Measurements from ENCODE around the gene PRDM16. TPM values are rescaled to one million over a fixed set of nuclear protein-coding genes. Genes with fewer than 3 reads are reported as not detected.

Gene PRDM16
- total RNA-seq, 1 donor from 2014 or later: 0.43 TPM

GRCh38 chr1:3404801-3405200 is 335.8 kb downstream of the PRDM16 start:
- H3K79me2 ChIP-seq (ENCODE audit: insufficient read depth, low read length): no peaks in the 10 kb centered on the region
- no peak overlapping the region for H2AFZ ChIP-seq (ENCODE audit: low read depth, low read length)
- FAIRE-seq: no peak
- H3K36me3 Mint-ChIP-seq (ENCODE audit: low read depth, unreplicated experiment): no peaks in the 10 kb centered on the region
- H3K4me1 Mint-ChIP-seq (ENCODE audit: low read depth, unreplicated experiment): peaks cover 2% of the 10 kb centered on the region
- H3K4me2 ChIP-seq (ENCODE audit: low read length): no peak overlapping the region
- H3K27me3 ChIP-seq (ENCODE audit: insufficient read depth, low read length): no peaks in the 10 kb centered on the region
- no peak for TF ChIP-seq EZH2 (IDR thresholded peaks at IDR 0.05; ENCODE audit: insufficient read depth, low read length)
- TF ChIP-seq, protein P1, sequence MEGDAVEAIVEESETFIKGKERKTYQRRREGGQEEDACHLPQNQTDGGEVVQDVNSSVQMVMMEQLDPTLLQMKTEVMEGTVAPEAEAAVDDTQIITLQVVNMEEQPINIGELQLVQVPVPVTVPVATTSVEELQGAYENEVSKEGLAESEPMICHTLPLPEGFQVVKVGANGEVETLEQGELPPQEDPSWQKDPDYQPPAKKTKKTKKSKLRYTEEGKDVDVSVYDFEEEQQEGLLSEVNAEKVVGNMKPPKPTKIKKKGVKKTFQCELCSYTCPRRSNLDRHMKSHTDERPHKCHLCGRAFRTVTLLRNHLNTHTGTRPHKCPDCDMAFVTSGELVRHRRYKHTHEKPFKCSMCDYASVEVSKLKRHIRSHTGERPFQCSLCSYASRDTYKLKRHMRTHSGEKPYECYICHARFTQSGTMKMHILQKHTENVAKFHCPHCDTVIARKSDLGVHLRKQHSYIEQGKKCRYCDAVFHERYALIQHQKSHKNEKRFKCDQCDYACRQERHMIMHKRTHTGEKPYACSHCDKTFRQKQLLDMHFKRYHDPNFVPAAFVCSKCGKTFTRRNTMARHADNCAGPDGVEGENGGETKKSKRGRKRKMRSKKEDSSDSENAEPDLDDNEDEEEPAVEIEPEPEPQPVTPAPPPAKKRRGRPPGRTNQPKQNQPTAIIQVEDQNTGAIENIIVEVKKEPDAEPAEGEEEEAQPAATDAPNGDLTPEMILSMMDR (IDR thresholded peaks at IDR 0.05; ENCODE audit: insufficient read depth, low read depth, low read length): no peak
- H3K27ac Mint-ChIP-seq (ENCODE audit: unreplicated experiment): no peak overlapping the region
- no peaks in the 10 kb centered on the region for H3K9me3 ChIP-seq (ENCODE audit: insufficient read depth, low read depth, low read length)
- peaks cover 9% of the 10 kb centered on the region for H3K4me1 ChIP-seq (ENCODE audit: insufficient read depth, low read length)
- no peak overlapping the region for H3K27ac ChIP-seq (ENCODE audit: low read depth, low read length)
- no peak overlapping the region for H3K4me3 Mint-ChIP-seq (ENCODE audit: unreplicated experiment)
- no peak overlapping the region for H3K9ac ChIP-seq (ENCODE audit: low read length)
- DNase-seq (ENCODE audit: low read depth): no peak
- H3K27me3 Mint-ChIP-seq (ENCODE audit: low read depth, unreplicated experiment): peaks cover 15% of the 10 kb centered on the region
- H3K36me3 ChIP-seq (ENCODE audit: insufficient read depth, low read length): no peaks in the 10 kb centered on the region
- H3K4me3 ChIP-seq (ENCODE audit: insufficient read depth, low read depth, low read length): no peak overlapping the region
- H4K20me1 ChIP-seq (ENCODE audit: insufficient read depth, low read length): no peaks in the 10 kb centered on the region
- H3K9me3 Mint-ChIP-seq (ENCODE audit: unreplicated experiment): no peaks in the 10 kb centered on the region

DNA sequence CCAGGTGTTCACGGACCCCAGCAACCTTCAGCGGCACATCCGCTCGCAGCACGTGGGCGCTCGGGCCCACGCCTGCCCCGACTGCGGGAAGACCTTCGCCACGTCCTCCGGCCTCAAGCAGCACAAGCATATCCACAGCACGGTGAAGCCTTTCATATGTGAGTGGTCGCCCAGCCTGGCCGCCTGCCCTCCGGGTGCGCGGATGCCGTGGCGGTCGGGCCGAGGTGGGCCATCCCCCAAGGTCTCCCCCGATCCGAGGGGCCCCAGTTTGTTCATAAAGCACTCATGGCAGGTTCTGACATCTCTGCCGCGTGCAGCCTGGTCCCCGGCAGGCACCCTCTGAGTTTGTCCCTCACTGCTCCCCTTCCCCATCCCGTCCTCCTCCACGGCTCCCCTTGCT is 336.5 kb downstream of the PRDM16 start:
- no peak overlapping the region for H3K27ac Mint-ChIP-seq (ENCODE audit: unreplicated experiment)
- no peak for FAIRE-seq

More for the DNA sequence above, 336.5 kb downstream of the PRDM16 start:
- H3K4me1 ChIP-seq (ENCODE audit: insufficient read depth, low read length): peaks cover 11% of the 10 kb centered on the region
- H3K27me3 ChIP-seq (ENCODE audit: insufficient read depth, low read length): no peaks in the 10 kb centered on the region
- DNase-seq (ENCODE audit: low read depth): no peak
- H3K9me3 Mint-ChIP-seq (ENCODE audit: unreplicated experiment): no peaks in the 10 kb centered on the region
- no peaks in the 10 kb centered on the region for H3K36me3 ChIP-seq (ENCODE audit: insufficient read depth, low read length)
- H3K9ac ChIP-seq (ENCODE audit: low read length): no peak overlapping the region
- H3K27me3 Mint-ChIP-seq (ENCODE audit: low read depth, unreplicated experiment): peaks cover 18% of the 10 kb centered on the region
- H3K79me2 ChIP-seq (ENCODE audit: insufficient read depth, low read length): no peaks in the 10 kb centered on the region
- H3K4me3 ChIP-seq (ENCODE audit: insufficient read depth, low read depth, low read length): no peak overlapping the region
- no peak overlapping the region for H3K4me2 ChIP-seq (ENCODE audit: low read length)
- no peaks in the 10 kb centered on the region for H4K20me1 ChIP-seq (ENCODE audit: insufficient read depth, low read length)
- no peak overlapping the region for H3K4me3 Mint-ChIP-seq (ENCODE audit: unreplicated experiment)
- no peak overlapping the region for H2AFZ ChIP-seq (ENCODE audit: low read depth, low read length)
- no peaks in the 10 kb centered on the region for H3K36me3 Mint-ChIP-seq (ENCODE audit: low read depth, unreplicated experiment)
- H3K9me3 ChIP-seq (ENCODE audit: insufficient read depth, low read depth, low read length): no peaks in the 10 kb centered on the region
- TF ChIP-seq, protein P1 (IDR thresholded peaks at IDR 0.05; ENCODE audit: insufficient read depth, low read depth, low read length): no peak
- TF ChIP-seq EZH2 (IDR thresholded peaks at IDR 0.05; ENCODE audit: insufficient read depth, low read length): no peak
- peaks cover 2% of the 10 kb centered on the region for H3K4me1 Mint-ChIP-seq (ENCODE audit: low read depth, unreplicated experiment)
- no peak overlapping the region for H3K27ac ChIP-seq (ENCODE audit: low read depth, low read length)

All from astrocyte (in vitro differentiated cells and primary cell).